Nephron (organoid): ENCODE measurements around the gene ITGB5.

ENCODE experiments used
- H3K27ac Mint-ChIP-seq, 3 experiments: 2 replicates each; pipeline ENCODE4 v1.8.0; 2020; ENCODE audit warnings: mixed read lengths in 3 of 3, mild to moderate bottlenecking in 2 of 3, moderate library complexity in 1 of 3
- H3K27me3 Mint-ChIP-seq: 2 replicates; pipeline ENCODE4 v1.8.0; 2021; ENCODE audit warnings: low read depth, mild to moderate bottlenecking, moderate library complexity, mixed read lengths
- H3K36me3 Mint-ChIP-seq: 2 replicates; pipeline ENCODE4 v1.8.0; 2020; ENCODE audit warnings: low read depth, mixed read lengths
- H3K4me1 Mint-ChIP-seq: 2 replicates; pipeline ENCODE4 v1.8.0; 2020; ENCODE audit warnings: mixed read lengths
- H3K4me3 Mint-ChIP-seq, 3 experiments: 2 replicates each; pipeline ENCODE4 v1.8.0; 2020; ENCODE audit warnings: mild to moderate bottlenecking in 3 of 3, mixed read lengths in 3 of 3, moderate library complexity in 2 of 3
- H3K9me3 Mint-ChIP-seq: 2 replicates; pipeline ENCODE4 v1.8.0; 2020; ENCODE audit warnings: mixed read lengths
- TF ChIP-seq, protein P1 (sequence below), 3 experiments: fragments of 200-600 bp; sonication (generic); IDR thresholded peaks; one replicate each; pipeline ENCODE4 v1.5.0; 2021; ENCODE audit warnings: antibody characterized with exemption in 3 of 3; ENCODE audit not compliant: unreplicated experiment in 3 of 3

Gene ITGB5

DNA sequence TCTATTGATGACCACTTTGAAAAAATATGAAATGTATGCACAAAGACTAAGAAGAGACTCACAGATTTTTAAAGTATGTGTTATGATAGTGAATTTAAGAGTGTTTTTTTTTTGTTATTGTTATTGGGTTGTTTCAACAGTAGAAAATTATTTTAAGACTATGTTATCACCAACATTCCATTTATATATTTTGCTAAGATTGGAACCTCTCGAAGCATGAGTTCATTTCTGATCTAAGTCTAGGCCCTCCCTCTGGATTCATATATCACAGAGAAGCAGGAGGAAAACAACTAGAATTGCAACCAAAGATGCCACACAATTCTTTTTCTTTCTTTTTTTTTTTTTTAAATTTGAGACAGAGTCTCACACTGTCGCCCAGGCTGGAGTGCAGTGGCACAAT is 46.8 kb downstream of the ITGB5 start:
- H3K27me3 Mint-ChIP-seq, result peaks cover 3% of the 10 kb centered on the region
- H3K4me3 Mint-ChIP-seq, result no peak overlapping the region
- H3K4me1 Mint-ChIP-seq, result peaks cover 42% of the 10 kb centered on the region
- H3K27ac Mint-ChIP-seq, result peak overlapping the region in 1 of 3 experiments; percentile 52
- H3K36me3 Mint-ChIP-seq, result peaks cover 25% of the 10 kb centered on the region
- no peaks in the 10 kb centered on the region for H3K9me3 Mint-ChIP-seq
- TF ChIP-seq, protein P1, sequence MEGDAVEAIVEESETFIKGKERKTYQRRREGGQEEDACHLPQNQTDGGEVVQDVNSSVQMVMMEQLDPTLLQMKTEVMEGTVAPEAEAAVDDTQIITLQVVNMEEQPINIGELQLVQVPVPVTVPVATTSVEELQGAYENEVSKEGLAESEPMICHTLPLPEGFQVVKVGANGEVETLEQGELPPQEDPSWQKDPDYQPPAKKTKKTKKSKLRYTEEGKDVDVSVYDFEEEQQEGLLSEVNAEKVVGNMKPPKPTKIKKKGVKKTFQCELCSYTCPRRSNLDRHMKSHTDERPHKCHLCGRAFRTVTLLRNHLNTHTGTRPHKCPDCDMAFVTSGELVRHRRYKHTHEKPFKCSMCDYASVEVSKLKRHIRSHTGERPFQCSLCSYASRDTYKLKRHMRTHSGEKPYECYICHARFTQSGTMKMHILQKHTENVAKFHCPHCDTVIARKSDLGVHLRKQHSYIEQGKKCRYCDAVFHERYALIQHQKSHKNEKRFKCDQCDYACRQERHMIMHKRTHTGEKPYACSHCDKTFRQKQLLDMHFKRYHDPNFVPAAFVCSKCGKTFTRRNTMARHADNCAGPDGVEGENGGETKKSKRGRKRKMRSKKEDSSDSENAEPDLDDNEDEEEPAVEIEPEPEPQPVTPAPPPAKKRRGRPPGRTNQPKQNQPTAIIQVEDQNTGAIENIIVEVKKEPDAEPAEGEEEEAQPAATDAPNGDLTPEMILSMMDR (IDR thresholded peaks at IDR 0.05; ENCODE audit: unreplicated experiment in 3 of 3), result no peak

DNA sequence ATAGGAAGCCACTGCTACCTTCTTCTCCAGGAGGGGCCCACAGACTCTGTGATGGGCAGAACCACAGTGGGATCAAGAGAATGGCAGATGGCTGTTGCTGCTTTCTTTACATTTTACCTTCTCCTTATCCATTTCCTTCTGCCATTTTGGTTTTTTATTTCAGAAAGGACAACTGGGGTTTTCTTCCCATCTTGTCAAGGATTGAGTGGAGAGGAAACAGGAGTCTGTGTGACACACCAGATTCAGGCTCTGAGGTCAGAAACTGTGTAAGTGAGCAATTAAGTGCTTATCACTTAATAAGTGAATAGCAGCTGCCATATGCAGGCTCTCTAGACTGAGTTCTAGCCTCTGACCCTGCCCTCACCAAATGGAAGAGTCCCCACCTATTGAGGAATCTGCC is 47.3 kb downstream of the ITGB5 start:
- H3K36me3 Mint-ChIP-seq, result peaks cover 23% of the 10 kb centered on the region
- TF ChIP-seq, protein P1 (IDR thresholded peaks at IDR 0.05; ENCODE audit: unreplicated experiment in 3 of 3), result no peak
- H3K4me3 Mint-ChIP-seq, result no peak overlapping the region
- H3K4me1 Mint-ChIP-seq, result peaks cover 44% of the 10 kb centered on the region
- H3K27ac Mint-ChIP-seq, result peak overlapping the region in 1 of 3 experiments; percentile 52
- H3K27me3 Mint-ChIP-seq, result peaks cover 5% of the 10 kb centered on the region
- H3K9me3 Mint-ChIP-seq, result no peaks in the 10 kb centered on the region

DNA sequence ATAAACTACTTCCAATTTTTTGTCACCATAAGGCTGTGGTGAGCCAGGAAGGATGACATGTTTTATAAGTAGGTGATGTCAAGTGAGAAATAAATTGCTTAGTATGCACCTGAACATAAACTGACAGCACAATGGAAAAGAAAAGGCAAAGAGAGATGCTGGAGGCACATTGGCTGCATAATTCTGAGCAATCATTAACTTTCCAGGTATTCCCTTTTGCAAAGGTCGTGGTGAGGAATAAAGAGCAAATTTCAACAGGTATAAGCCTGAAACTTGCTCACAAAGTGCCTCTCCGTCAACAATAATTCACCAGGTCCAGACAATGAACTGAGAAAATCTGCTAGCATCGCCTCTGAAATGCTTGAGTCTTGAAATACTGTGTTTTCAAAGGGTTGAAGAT is 48.2 kb downstream of the ITGB5 start:
- H3K4me1 Mint-ChIP-seq, result peaks cover 51% of the 10 kb centered on the region
- H3K36me3 Mint-ChIP-seq, result peaks cover 23% of the 10 kb centered on the region
- no peaks in the 10 kb centered on the region for H3K9me3 Mint-ChIP-seq
- no peak overlapping the region for H3K4me3 Mint-ChIP-seq
- H3K27ac Mint-ChIP-seq, result peak overlapping the region in 1 of 3 experiments; percentile 87
- H3K27me3 Mint-ChIP-seq, result peaks cover 5% of the 10 kb centered on the region
- TF ChIP-seq, protein P1 (IDR thresholded peaks at IDR 0.05; ENCODE audit: unreplicated experiment in 3 of 3), result no peak

DNA sequence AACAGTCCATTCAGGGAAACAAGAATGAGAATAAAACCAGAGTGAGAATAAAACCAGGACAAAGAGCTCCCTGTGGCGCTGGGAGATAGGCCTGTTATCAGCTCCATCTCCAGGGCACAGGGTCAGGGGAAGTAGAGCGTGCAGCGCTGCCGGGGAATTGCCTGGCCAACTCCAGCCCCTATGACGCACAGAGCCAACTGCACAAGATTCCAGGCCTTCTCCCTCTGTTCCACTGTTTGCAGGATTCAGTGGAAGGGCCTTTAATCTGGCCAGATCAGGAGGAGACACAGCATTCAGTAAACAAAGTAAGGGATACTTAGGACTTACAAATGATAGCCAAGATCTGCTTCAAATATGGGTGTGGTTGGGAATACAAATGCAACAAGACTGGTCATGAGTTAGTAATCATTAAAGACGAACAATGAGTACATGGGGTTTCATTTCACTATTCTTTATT is 49.4 kb downstream of the ITGB5 start:
- H3K27me3 Mint-ChIP-seq, result peaks cover 5% of the 10 kb centered on the region
- H3K27ac Mint-ChIP-seq, result peak overlapping the region; percentile 66 to 87 (median 74)
- TF ChIP-seq, protein P1 (IDR thresholded peaks at IDR 0.05; ENCODE audit: unreplicated experiment in 3 of 3), result no peak
- peaks cover 24% of the 10 kb centered on the region for H3K36me3 Mint-ChIP-seq
- no peak overlapping the region for H3K4me3 Mint-ChIP-seq
- H3K4me1 Mint-ChIP-seq, result peaks cover 50% of the 10 kb centered on the region
- no peaks in the 10 kb centered on the region for H3K9me3 Mint-ChIP-seq

DNA sequence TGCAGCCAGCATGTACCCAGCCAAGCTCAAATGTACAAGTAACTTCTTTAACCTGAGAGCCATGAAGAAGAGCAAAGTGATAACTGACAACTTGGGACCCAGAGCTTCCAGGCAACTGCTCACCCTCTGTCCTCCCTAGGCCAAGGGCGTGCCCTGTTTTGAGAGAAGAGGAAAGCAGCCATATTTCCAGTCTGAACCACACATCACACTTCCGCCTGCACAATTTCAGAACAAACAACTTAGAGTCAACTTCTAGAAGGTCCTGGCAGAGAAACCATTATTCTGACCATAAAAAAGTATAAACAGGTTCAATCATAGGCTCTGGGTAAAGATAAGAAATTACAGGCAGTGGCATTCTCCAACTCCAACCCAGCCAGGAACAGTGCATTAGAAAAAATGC is 50.1 kb downstream of the ITGB5 start:
- TF ChIP-seq, protein P1 (IDR thresholded peaks at IDR 0.05; ENCODE audit: unreplicated experiment in 3 of 3), result no peak
- Mint-ChIP-seq H3K27ac (peak overlapping the region; percentile 66 to 87 (median 74)), H3K4me1 (peaks cover 54% of the 10 kb centered on the region), H3K27me3 (peaks cover 5% of the 10 kb centered on the region), H3K36me3 (peaks cover 19% of the 10 kb centered on the region), H3K4me3 (peak overlapping the region in 1 of 3 experiments; percentile 21), H3K9me3 (no peaks in the 10 kb centered on the region)

DNA sequence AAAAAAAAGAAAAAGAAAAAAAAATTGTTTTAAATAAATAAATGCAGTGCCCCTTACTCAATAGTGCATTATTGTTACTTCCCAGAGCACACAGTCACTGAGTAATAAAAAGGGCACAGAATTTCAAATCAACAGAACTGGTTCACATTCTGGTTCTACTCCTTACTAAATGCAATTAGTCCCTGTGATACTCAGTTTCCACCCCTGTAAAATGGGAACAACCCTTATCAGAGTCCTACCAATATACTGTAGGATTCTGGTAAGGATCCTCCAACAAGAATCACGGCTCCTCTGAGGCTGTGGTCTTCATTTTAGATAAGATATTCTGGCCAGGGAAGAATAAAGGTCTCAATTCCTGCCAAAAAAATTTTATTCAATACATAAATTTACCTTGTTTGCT is 50.7 kb downstream of the ITGB5 start:
- peak overlapping the region in 1 of 3 experiments; percentile 21 for H3K4me3 Mint-ChIP-seq
- no peaks in the 10 kb centered on the region for H3K9me3 Mint-ChIP-seq
- H3K27ac Mint-ChIP-seq, result peak overlapping the region; percentile 30 to 87 (median 74)
- H3K36me3 Mint-ChIP-seq, result peaks cover 15% of the 10 kb centered on the region
- H3K27me3 Mint-ChIP-seq, result peaks cover 5% of the 10 kb centered on the region
- H3K4me1 Mint-ChIP-seq, result peaks cover 54% of the 10 kb centered on the region
- TF ChIP-seq, protein P1 (IDR thresholded peaks at IDR 0.05; ENCODE audit: unreplicated experiment in 3 of 3), result no peak
